Measurements from ENCODE around the gene MMAB. TPM values are rescaled to one million over a fixed set of nuclear protein-coding genes. Genes with fewer than 3 reads are reported as not detected.

Gene MMAB
- total RNA-seq, 1 donor from 2014 or later = 24.7 TPM

GRCh38 chr12:109596418-109597244 lies 23.3 kb upstream of the MMAB start:
- Histone ChIP-seq H3K4me3 (no peak overlapping the region), H3K27ac (no peak overlapping the region), H3K36me3 (no peaks in the 10 kb centered on the region), H3K79me2 (ENCODE audit: low read depth) (no peaks in the 10 kb centered on the region), H3K9me3 (ENCODE audit: low read depth) (no peaks in the 10 kb centered on the region), H3K4me1 (peaks cover 12% of the 10 kb centered on the region), H3K9ac (no peak overlapping the region), H3K4me2 (no peak overlapping the region), H3K27me3 (no peaks in the 10 kb centered on the region), H4K20me1 (ENCODE audit: low read depth) (no peaks in the 10 kb centered on the region), H2AFZ (replicated peaks) (no peak overlapping the region), H3F3A (ENCODE audit: low read depth) (no peaks in the 10 kb centered on the region)
- H3K4me1 Mint-ChIP-seq = peaks cover 21% of the 10 kb centered on the region
- H3K9me3 Mint-ChIP-seq = no peaks in the 10 kb centered on the region
- H3K27ac Mint-ChIP-seq = no peak overlapping the region
- H3K4me3 Mint-ChIP-seq = no peak overlapping the region
- peaks cover 7% of the 10 kb centered on the region for H3K27me3 Mint-ChIP-seq (ENCODE audit: insufficient read depth, low read depth)
- TF ChIP-seq EZH2 (IDR thresholded peaks at IDR 0.05) (no peak), CTCF (IDR thresholded peaks at IDR 0.05) (no peak), EZH2phosphoT487 (IDR thresholded peaks at IDR 0.05) (no peak)
- peaks cover 6% of the 10 kb centered on the region for H3K36me3 Mint-ChIP-seq
- no peak for DNase-seq (ENCODE audit: low spot score)

- peaks cover 6% of the 10 kb centered on the region for H3K36me3 Mint-ChIP-seq
- H3K27me3 ChIP-seq = no peaks in the 10 kb centered on the region
- no peak overlapping the region for H3K4me2 ChIP-seq
- DNase-seq (ENCODE audit: low spot score) = no peak
- H3K9me3 Mint-ChIP-seq = no peaks in the 10 kb centered on the region
- no peak overlapping the region for H3K4me3 Mint-ChIP-seq
- H3F3A ChIP-seq (ENCODE audit: low read depth) = no peaks in the 10 kb centered on the region
- H3K27me3 Mint-ChIP-seq (ENCODE audit: insufficient read depth, low read depth) = peaks cover 2% of the 10 kb centered on the region
- no peaks in the 10 kb centered on the region for H4K20me1 ChIP-seq (ENCODE audit: low read depth)
- no peak overlapping the region for H3K27ac ChIP-seq
- H3K9me3 ChIP-seq (ENCODE audit: low read depth) = no peaks in the 10 kb centered on the region
- no peak overlapping the region for H3K9ac ChIP-seq
- H3K4me1 ChIP-seq = peaks cover 12% of the 10 kb centered on the region
- H3K4me1 Mint-ChIP-seq = peaks cover 20% of the 10 kb centered on the region
- TF ChIP-seq EZH2 (IDR thresholded peaks at IDR 0.05) = no peak
- TF ChIP-seq EZH2phosphoT487 (IDR thresholded peaks at IDR 0.05) = no peak
- TF ChIP-seq CTCF (IDR thresholded peaks at IDR 0.05) = no peak
- no peaks in the 10 kb centered on the region for H3K36me3 ChIP-seq
- no peak overlapping the region for H3K27ac Mint-ChIP-seq
- no peak overlapping the region for H3K4me3 ChIP-seq
- no peak overlapping the region for H2AFZ ChIP-seq (replicated peaks)
- H3K79me2 ChIP-seq (ENCODE audit: low read depth) = no peaks in the 10 kb centered on the region
Measured at GRCh38 chr12:109595321-109595902, 22.1 kb upstream of the MMAB start.

GRCh38 chr12:109594556-109595317 lies 21.4 kb upstream of the MMAB start:
- TF ChIP-seq EZH2 (IDR thresholded peaks at IDR 0.05) = no peak
- no peak for TF ChIP-seq CTCF (IDR thresholded peaks at IDR 0.05)
- no peak for TF ChIP-seq EZH2phosphoT487 (IDR thresholded peaks at IDR 0.05)
- H3K4me1 Mint-ChIP-seq = peaks cover 25% of the 10 kb centered on the region
- no peak overlapping the region for H3K4me2 ChIP-seq
- H3K9me3 Mint-ChIP-seq = no peaks in the 10 kb centered on the region
- peaks cover 6% of the 10 kb centered on the region for H3K36me3 Mint-ChIP-seq
- H3K27me3 ChIP-seq = no peaks in the 10 kb centered on the region
- no peak overlapping the region for H3K4me3 ChIP-seq
- no peak overlapping the region for H3K27ac Mint-ChIP-seq
- no peaks in the 10 kb centered on the region for H3K79me2 ChIP-seq (ENCODE audit: low read depth)
- no peak overlapping the region for H3K27ac ChIP-seq
- H3K27me3 Mint-ChIP-seq (ENCODE audit: insufficient read depth, low read depth) = peaks cover 2% of the 10 kb centered on the region
- no peak overlapping the region for H3K9ac ChIP-seq
- no peaks in the 10 kb centered on the region for H3K36me3 ChIP-seq
- DNase-seq (ENCODE audit: low spot score) = no peak
- no peaks in the 10 kb centered on the region for H4K20me1 ChIP-seq (ENCODE audit: low read depth)
- H2AFZ ChIP-seq (replicated peaks) = no peak overlapping the region
- H3K9me3 ChIP-seq (ENCODE audit: low read depth) = no peaks in the 10 kb centered on the region
- H3K4me1 ChIP-seq = peaks cover 13% of the 10 kb centered on the region
- H3K4me3 Mint-ChIP-seq = no peak overlapping the region
- peaks cover 1% of the 10 kb centered on the region for H3F3A ChIP-seq (ENCODE audit: low read depth)
